Uterus (tissue), 4 donors: ENCODE data around the gene CDC7. TPM values are rescaled to one million over a fixed set of nuclear protein-coding genes. Genes with fewer than 3 reads are reported as not detected.
A peak's percentile ranks its signal among the peaks of the same experiment; 100 is the strongest.

ENCODE experiments used
- DNase-seq, 2 donors: peaks; one replicate each; pipeline ENCODE4 v3.0.0-alpha.2; 2019 to 2020
- H3K27ac ChIP-seq, 2 donors: fragments of 200-600 bp; sonication (generic); 1 replicate in 1 of 2; 2 replicates in 1 of 2; pipeline ENCODE4 v1.5.1; 2016 to 2018
- H3K27me3 ChIP-seq, 2 donors: fragments of 200-600 bp; sonication (generic); one replicate each; pipeline ENCODE4 v1.5.1; 2018 to 2019; ENCODE audit warnings: control low read depth in 1 of 2
- H3K36me3 ChIP-seq, 2 donors: fragments of 200-600 bp; sonication (generic); one replicate each; pipeline ENCODE4 v1.5.1; 2019; ENCODE audit warnings: control low read depth in 1 of 2
- H3K4me1 ChIP-seq, 2 donors: fragments of 200-600 bp; sonication (generic); one replicate each; pipeline ENCODE4 v1.5.1; 2018 to 2019; ENCODE audit warnings: control low read depth in 1 of 2
- H3K4me3 ChIP-seq, 2 donors: fragments of 200-600 bp; sonication (generic); 1 replicate in 1 of 2; 2 replicates in 1 of 2; pipeline ENCODE4 v1.5.1; 2018 to 2019; ENCODE audit warnings: mild to moderate bottlenecking in 1 of 2
- H3K9me3 ChIP-seq, 2 donors: fragments of 200-600 bp; sonication (generic); one replicate each; pipeline ENCODE4 v1.5.1; 2019; ENCODE audit warnings: control low read depth in 1 of 2
- CTCF ChIP-seq, 4 experiments: fragments of 200-600 bp in 2 of 4; fragments of 450-650 bp in 2 of 4; sonication (generic) in 2 of 4; IDR thresholded peaks; one replicate each; pipeline ENCODE4 v1.5.1; 2016 to 2019; ENCODE audit warnings: antibody characterized with exemption in 4 of 4, mild to moderate bottlenecking in 2 of 4, moderate library complexity in 1 of 4
- POLR2A ChIP-seq, 2 donors: fragments of 450-650 bp; IDR thresholded peaks; one replicate each; pipeline ENCODE4 v1.6.1; 2016; ENCODE audit warnings: antibody characterized with exemption in 2 of 2, mild to moderate bottlenecking in 1 of 2, moderate library complexity in 1 of 2
- intact Hi-C: fragments of 100-400 bp; cut with DNase I; formaldehyde crosslinking; loops from one replicate; pipeline ENCODE4 v1.15.1; 2023; ENCODE audit warnings: low total_unique reads
- total RNA-seq, 4 donors: library from RNA; depleted of rRNA in 3 of 4; stranded (reverse); fragments of >200 nt in 3 of 4; gene quantifications; one replicate each; pipeline versions ENCODE4 v1.1.0 to v1.2.4, GENCODE V29; 2014 to 2023
- donor health status: DM: yes; HTN: yes; CAD: no.

CDC7 gene
- total RNA-seq, 4 donors from 2014 or later, result 0.59 to 33.5 (median 2.7) TPM

GRCh38 chr1:91556556-91556955 is 55.9 kb downstream of the CDC7 start:
- no peaks in the 10 kb centered on the region for H3K4me1 ChIP-seq
- H3K27ac ChIP-seq, result peak overlapping the region; percentile 64 to 67
- no peaks in the 10 kb centered on the region for H3K36me3 ChIP-seq
- H3K27me3 ChIP-seq, result no peaks in the 10 kb centered on the region
- intact Hi-C loops, result no loop called here
- DNase-seq, result no peak
- TF ChIP-seq POLR2A (IDR thresholded peaks at IDR 0.05), result no peak
- TF ChIP-seq CTCF (IDR thresholded peaks at IDR 0.05), result no peak
- no peak overlapping the region for H3K4me3 ChIP-seq
- no peaks in the 10 kb centered on the region for H3K9me3 ChIP-seq

GRCh38 chr1:91557039-91557690 is 56.5 kb downstream of the CDC7 start:
- no peaks in the 10 kb centered on the region for H3K36me3 ChIP-seq
- TF ChIP-seq POLR2A (IDR thresholded peaks at IDR 0.05), result no peak
- TF ChIP-seq CTCF (IDR thresholded peaks at IDR 0.05), result no peak
- peak overlapping the region; percentile 64 to 67 for H3K27ac ChIP-seq
- intact Hi-C loops, result no loop called here
- H3K27me3 ChIP-seq, result no peaks in the 10 kb centered on the region
- H3K4me1 ChIP-seq, result no peaks in the 10 kb centered on the region
- no peak overlapping the region for H3K4me3 ChIP-seq
- H3K9me3 ChIP-seq, result no peaks in the 10 kb centered on the region
- no peak for DNase-seq

- Histone ChIP-seq H3K9me3 (no peaks in the 10 kb centered on the region), H3K4me1 (no peaks in the 10 kb centered on the region), H3K4me3 (no peak overlapping the region), H3K27me3 (no peaks in the 10 kb centered on the region), H3K36me3 (no peaks in the 10 kb centered on the region), H3K27ac (peak overlapping the region in 1 of 2 donors; percentile 8)
- intact Hi-C loops, result no loop called here
- DNase-seq, result no peak
- TF ChIP-seq CTCF (IDR thresholded peaks at IDR 0.05) (no peak), POLR2A (IDR thresholded peaks at IDR 0.05) (no peak)
These were observed 57.2 kb downstream of the CDC7 start for GRCh38 chr1:91557826-91558225.

GRCh38 chr1:91559046-91559750 is 58.5 kb downstream of the CDC7 start:
- H3K36me3 ChIP-seq, result no peaks in the 10 kb centered on the region
- no peak for TF ChIP-seq POLR2A (IDR thresholded peaks at IDR 0.05)
- TF ChIP-seq CTCF (IDR thresholded peaks at IDR 0.05), result no peak
- DNase-seq, result no peak
- intact Hi-C loops, result no loop called here
- no peaks in the 10 kb centered on the region for H3K9me3 ChIP-seq
- no peaks in the 10 kb centered on the region for H3K27me3 ChIP-seq
- H3K4me1 ChIP-seq, result no peaks in the 10 kb centered on the region
- peak overlapping the region in 1 of 2 donors; percentile 32 for H3K27ac ChIP-seq
- no peak overlapping the region for H3K4me3 ChIP-seq

GRCh38 chr1:91559838-91560565 is 59.4 kb downstream of the CDC7 start:
- no peak overlapping the region for H3K4me3 ChIP-seq
- no peaks in the 10 kb centered on the region for H3K9me3 ChIP-seq
- H3K36me3 ChIP-seq, result no peaks in the 10 kb centered on the region
- no peaks in the 10 kb centered on the region for H3K27me3 ChIP-seq
- intact Hi-C loops, result no loop called here
- no peaks in the 10 kb centered on the region for H3K4me1 ChIP-seq
- TF ChIP-seq CTCF (IDR thresholded peaks at IDR 0.05), result no peak
- TF ChIP-seq POLR2A (IDR thresholded peaks at IDR 0.05), result no peak
- H3K27ac ChIP-seq, result no peak overlapping the region
- DNase-seq, result no peak
